Measurements from ENCODE around the gene APLP2. TPM values are rescaled to one million over a fixed set of nuclear protein-coding genes. Genes with fewer than 3 reads are reported as not detected.

APLP2 gene
- total and polyA plus RNA-seq, 4 donors: 190 to 337 (median 233) TPM

- Histone ChIP-seq H3K9me3 (ENCODE audit: control insufficient read depth in 4 of 4, low read length in 3 of 4) (no peaks in the 10 kb centered on the region), H3K27ac (ENCODE audit: low read depth in 1 of 2, low read length in 2 of 2) (peak overlapping the region; percentile 90 to 94), H3K4me3 (ENCODE audit: low read depth in 1 of 3, low read length in 3 of 3) (no peak overlapping the region), H3K36me3 (ENCODE audit: control insufficient read depth in 4 of 4, insufficient read depth in 3 of 4, low read depth in 1 of 4, low read length in 3 of 4) (no peaks in the 10 kb centered on the region), H3K4me1 (ENCODE audit: control insufficient read depth in 4 of 4, insufficient read depth in 4 of 4, low read length in 3 of 4) (peaks cover 21 to 41% (median 30%) of the 10 kb centered on the region in 4 donors), H3K27me3 (ENCODE audit: control insufficient read depth in 4 of 4, insufficient read depth in 4 of 4, low read length in 3 of 4) (no peaks in the 10 kb centered on the region), H3K9ac (ENCODE audit: low read depth in 1 of 2, low read length in 2 of 2) (no peak overlapping the region)
- no peak for DNase-seq (ENCODE audit: low spot score)
- 57% methylated on average over 4 of the region's 4 CpGs for WGBS
- no peak for TF ChIP-seq JUND (IDR thresholded peaks at IDR 0.05)
- TF ChIP-seq YY1 (IDR thresholded peaks at IDR 0.05): no peak
- TF ChIP-seq, protein P1, sequence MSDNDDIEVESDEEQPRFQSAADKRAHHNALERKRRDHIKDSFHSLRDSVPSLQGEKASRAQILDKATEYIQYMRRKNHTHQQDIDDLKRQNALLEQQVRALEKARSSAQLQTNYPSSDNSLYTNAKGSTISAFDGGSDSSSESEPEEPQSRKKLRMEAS (IDR thresholded peaks at IDR 0.05): no peak
- TF ChIP-seq FOXA1 (IDR thresholded peaks at IDR 0.05): no peak
- TF ChIP-seq, protein P2, sequence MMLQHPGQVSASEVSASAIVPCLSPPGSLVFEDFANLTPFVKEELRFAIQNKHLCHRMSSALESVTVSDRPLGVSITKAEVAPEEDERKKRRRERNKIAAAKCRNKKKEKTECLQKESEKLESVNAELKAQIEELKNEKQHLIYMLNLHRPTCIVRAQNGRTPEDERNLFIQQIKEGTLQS (IDR thresholded peaks at IDR 0.05): no peak
- TF ChIP-seq RXRA (IDR thresholded peaks at IDR 0.05): no peak
- TF ChIP-seq EGR1 (IDR thresholded peaks at IDR 0.05; ENCODE audit: low read depth in 2 of 2): no peak
- TF ChIP-seq HNF4G (IDR thresholded peaks at IDR 0.05): no peak
Measured at GRCh38 chr11:130180491-130180890, 110.8 kb downstream of the APLP2 start.

GRCh38 chr11:130180896-130181294 is 111.2 kb downstream of the APLP2 start:
- Histone ChIP-seq H3K9me3 (ENCODE audit: control insufficient read depth in 4 of 4, low read length in 3 of 4) (no peaks in the 10 kb centered on the region), H3K4me3 (ENCODE audit: low read depth in 1 of 3, low read length in 3 of 3) (no peak overlapping the region), H3K27ac (ENCODE audit: low read depth in 1 of 2, low read length in 2 of 2) (peak overlapping the region; percentile 90 to 94), H3K4me1 (ENCODE audit: control insufficient read depth in 4 of 4, insufficient read depth in 4 of 4, low read length in 3 of 4) (peaks cover 21 to 41% (median 30%) of the 10 kb centered on the region in 4 donors), H3K27me3 (ENCODE audit: control insufficient read depth in 4 of 4, insufficient read depth in 4 of 4, low read length in 3 of 4) (no peaks in the 10 kb centered on the region), H3K9ac (ENCODE audit: low read depth in 1 of 2, low read length in 2 of 2) (no peak overlapping the region), H3K36me3 (ENCODE audit: control insufficient read depth in 4 of 4, insufficient read depth in 3 of 4, low read depth in 1 of 4, low read length in 3 of 4) (no peaks in the 10 kb centered on the region)
- 69% methylated on average over 8 of the region's 8 CpGs for WGBS
- peak; percentile 26 for DNase-seq (ENCODE audit: low spot score)
- TF ChIP-seq RXRA (IDR thresholded peaks at IDR 0.05): no peak
- TF ChIP-seq HNF4G (IDR thresholded peaks at IDR 0.05): no peak
- TF ChIP-seq NR2F2 (IDR thresholded peaks at IDR 0.05): no peak
- no peak for TF ChIP-seq TAF1 (conservative IDR thresholded peaks at IDR 0.05)
- TF ChIP-seq, protein P3, sequence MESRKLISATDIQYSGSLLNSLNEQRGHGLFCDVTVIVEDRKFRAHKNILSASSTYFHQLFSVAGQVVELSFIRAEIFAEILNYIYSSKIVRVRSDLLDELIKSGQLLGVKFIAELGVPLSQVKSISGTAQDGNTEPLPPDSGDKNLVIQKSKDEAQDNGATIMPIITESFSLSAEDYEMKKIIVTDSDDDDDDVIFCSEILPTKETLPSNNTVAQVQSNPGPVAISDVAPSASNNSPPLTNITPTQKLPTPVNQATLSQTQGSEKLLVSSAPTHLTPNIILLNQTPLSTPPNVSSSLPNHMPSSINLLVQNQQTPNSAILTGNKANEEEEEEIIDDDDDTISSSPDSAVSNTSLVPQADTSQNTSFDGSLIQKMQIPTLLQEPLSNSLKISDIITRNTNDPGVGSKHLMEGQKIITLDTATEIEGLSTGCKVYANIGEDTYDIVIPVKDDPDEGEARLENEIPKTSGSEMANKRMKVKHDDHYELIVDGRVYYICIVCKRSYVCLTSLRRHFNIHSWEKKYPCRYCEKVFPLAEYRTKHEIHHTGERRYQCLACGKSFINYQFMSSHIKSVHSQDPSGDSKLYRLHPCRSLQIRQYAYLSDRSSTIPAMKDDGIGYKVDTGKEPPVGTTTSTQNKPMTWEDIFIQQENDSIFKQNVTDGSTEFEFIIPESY (IDR thresholded peaks at IDR 0.05): no peak

DNA sequence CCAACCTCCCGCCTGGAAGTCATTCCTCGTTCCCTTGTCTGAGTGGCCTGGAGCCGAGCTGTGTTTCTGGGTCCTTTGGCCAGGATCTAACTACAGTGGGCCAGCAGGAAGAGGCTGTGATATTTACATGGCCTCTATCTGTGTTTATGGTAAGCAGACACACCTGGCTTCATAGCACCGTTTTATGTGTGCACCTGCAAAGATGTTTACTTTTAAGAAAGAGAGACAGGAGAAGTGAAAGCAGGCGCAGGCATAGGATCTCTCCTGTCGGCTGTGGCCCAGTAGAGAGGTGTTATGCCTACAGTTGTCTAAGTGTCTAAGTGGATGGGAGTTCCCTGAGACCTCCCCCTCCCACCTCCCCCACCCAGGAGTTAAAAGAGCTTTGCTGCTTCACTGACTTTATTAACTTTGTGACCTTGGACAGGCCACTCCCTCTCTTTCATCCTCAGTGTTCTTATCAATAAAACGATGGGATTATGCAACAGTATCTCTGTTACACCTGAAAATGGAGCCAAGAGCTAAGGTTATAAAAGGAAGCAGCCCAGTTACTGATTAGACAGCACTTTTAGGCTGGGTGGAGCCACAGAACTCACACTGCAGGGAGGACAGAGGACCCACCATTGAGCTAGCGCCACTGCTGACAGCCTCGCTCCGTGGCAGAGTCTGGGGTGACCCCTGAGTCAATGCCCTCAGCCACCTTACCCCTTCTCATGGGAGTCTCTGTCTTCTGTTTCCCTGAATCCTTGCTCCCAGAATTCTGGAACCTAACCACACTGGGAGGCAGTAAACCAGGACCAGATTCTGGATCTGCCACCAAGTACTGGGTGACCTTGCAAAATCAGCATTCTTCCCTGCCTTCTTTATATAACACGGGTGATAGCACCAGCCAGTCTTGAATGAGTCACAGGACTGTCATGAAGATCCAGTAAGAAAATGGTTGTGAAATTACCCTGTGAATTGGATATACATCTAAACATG is 111.9 kb downstream of the APLP2 start:
- Histone ChIP-seq H3K27ac (ENCODE audit: low read depth in 1 of 2, low read length in 2 of 2) (peak overlapping the region; percentile 90 to 94), H3K9ac (ENCODE audit: low read depth in 1 of 2, low read length in 2 of 2) (no peak overlapping the region), H3K36me3 (ENCODE audit: control insufficient read depth in 4 of 4, insufficient read depth in 3 of 4, low read depth in 1 of 4, low read length in 3 of 4) (no peaks in the 10 kb centered on the region), H3K4me3 (ENCODE audit: low read depth in 1 of 3, low read length in 3 of 3) (peak overlapping the region in 2 of 3 donors; percentile 3 to 15), H3K9me3 (ENCODE audit: control insufficient read depth in 4 of 4, low read length in 3 of 4) (no peaks in the 10 kb centered on the region), H3K27me3 (ENCODE audit: control insufficient read depth in 4 of 4, insufficient read depth in 4 of 4, low read length in 3 of 4) (no peaks in the 10 kb centered on the region), H3K4me1 (ENCODE audit: control insufficient read depth in 4 of 4, insufficient read depth in 4 of 4, low read length in 3 of 4) (peaks cover 21 to 41% (median 30%) of the 10 kb centered on the region in 4 donors)
- WGBS: 25% methylated on average over 11 of the region's 11 CpGs
- DNase-seq (ENCODE audit: low spot score): peak; percentile 53
- TF ChIP-seq EGR1 (IDR thresholded peaks at IDR 0.05; ENCODE audit: low read depth in 2 of 2): peak; percentile 43 to 57
- TF ChIP-seq HNF4A (conservative IDR thresholded peaks at IDR 0.05): peak; percentile 78 to 82
- peak; percentile 77 for TF ChIP-seq FOXA1 (IDR thresholded peaks at IDR 0.05)
- TF ChIP-seq JUND (IDR thresholded peaks at IDR 0.05): peak; percentile 57 to 88
- peak; percentile 43 to 53 for TF ChIP-seq RAD21 (IDR thresholded peaks at IDR 0.05)
- TF ChIP-seq, protein P1 (IDR thresholded peaks at IDR 0.05): peak; percentile 81
- TF ChIP-seq TAF1 (conservative IDR thresholded peaks at IDR 0.05): peak; percentile 81
- TF ChIP-seq SP1 (IDR thresholded peaks at IDR 0.05): peak; percentile 96
- TF ChIP-seq, protein P4, sequence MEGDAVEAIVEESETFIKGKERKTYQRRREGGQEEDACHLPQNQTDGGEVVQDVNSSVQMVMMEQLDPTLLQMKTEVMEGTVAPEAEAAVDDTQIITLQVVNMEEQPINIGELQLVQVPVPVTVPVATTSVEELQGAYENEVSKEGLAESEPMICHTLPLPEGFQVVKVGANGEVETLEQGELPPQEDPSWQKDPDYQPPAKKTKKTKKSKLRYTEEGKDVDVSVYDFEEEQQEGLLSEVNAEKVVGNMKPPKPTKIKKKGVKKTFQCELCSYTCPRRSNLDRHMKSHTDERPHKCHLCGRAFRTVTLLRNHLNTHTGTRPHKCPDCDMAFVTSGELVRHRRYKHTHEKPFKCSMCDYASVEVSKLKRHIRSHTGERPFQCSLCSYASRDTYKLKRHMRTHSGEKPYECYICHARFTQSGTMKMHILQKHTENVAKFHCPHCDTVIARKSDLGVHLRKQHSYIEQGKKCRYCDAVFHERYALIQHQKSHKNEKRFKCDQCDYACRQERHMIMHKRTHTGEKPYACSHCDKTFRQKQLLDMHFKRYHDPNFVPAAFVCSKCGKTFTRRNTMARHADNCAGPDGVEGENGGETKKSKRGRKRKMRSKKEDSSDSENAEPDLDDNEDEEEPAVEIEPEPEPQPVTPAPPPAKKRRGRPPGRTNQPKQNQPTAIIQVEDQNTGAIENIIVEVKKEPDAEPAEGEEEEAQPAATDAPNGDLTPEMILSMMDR (IDR thresholded peaks at IDR 0.05; ENCODE audit: low read depth, low read length, missing input control): no peak
- TF ChIP-seq GABPA (IDR thresholded peaks at IDR 0.05 in 1 of 2, conservative IDR thresholded peaks at IDR 0.05 in 1 of 2): peak in 1 of 2 donors; percentile 59
- peak; percentile 60 for TF ChIP-seq HNF4G (IDR thresholded peaks at IDR 0.05)
- TF ChIP-seq, protein P2 (IDR thresholded peaks at IDR 0.05): peak; percentile 75
- TF ChIP-seq FOXA2 (IDR thresholded peaks at IDR 0.05): peak; percentile 67
